ENCODE data around the gene KDF1.
A peak's percentile ranks its signal among the peaks of the same experiment; 100 is the strongest.

KDF1 gene

GRCh38 chr1:26976621-26977510 is 16.6 kb upstream of the KDF1 start:
- H3K9ac ChIP-seq: no peak overlapping the region
- no peaks in the 10 kb centered on the region for H3K36me3 ChIP-seq (ENCODE audit: control insufficient read depth, insufficient read depth, low read length)
- H2AFZ ChIP-seq: no peak overlapping the region
- H3K4me2 ChIP-seq (ENCODE audit: low read length): no peak overlapping the region
- no peaks in the 10 kb centered on the region for H3K79me2 ChIP-seq
- H3K27me3 ChIP-seq (ENCODE audit: control insufficient read depth, insufficient read depth, low read length): no peaks in the 10 kb centered on the region
- no peak for TF ChIP-seq CTCF (IDR thresholded peaks at IDR 0.05)
- H3K9me3 ChIP-seq (ENCODE audit: control insufficient read depth, low read length): no peaks in the 10 kb centered on the region
- peaks cover 15% of the 10 kb centered on the region for H3K4me1 ChIP-seq
- no peak overlapping the region for H3K4me3 ChIP-seq (ENCODE audit: low read depth, low read length)
- no peak overlapping the region for H3K27ac ChIP-seq

GRCh38 chr1:26972821-26973220 is 12.6 kb upstream of the KDF1 start:
- no peak overlapping the region for H3K4me2 ChIP-seq (ENCODE audit: low read length)
- peaks cover 16% of the 10 kb centered on the region for H3K4me1 ChIP-seq
- no peak overlapping the region for H3K4me3 ChIP-seq (ENCODE audit: low read depth, low read length)
- no peaks in the 10 kb centered on the region for H3K79me2 ChIP-seq
- H3K9me3 ChIP-seq (ENCODE audit: control insufficient read depth, low read length): no peaks in the 10 kb centered on the region
- no peaks in the 10 kb centered on the region for H3K36me3 ChIP-seq (ENCODE audit: control insufficient read depth, insufficient read depth, low read length)
- TF ChIP-seq CTCF (IDR thresholded peaks at IDR 0.05): no peak
- H3K9ac ChIP-seq: no peak overlapping the region
- H2AFZ ChIP-seq: no peak overlapping the region
- H3K27ac ChIP-seq: peak overlapping the region; percentile 67
- no peaks in the 10 kb centered on the region for H3K27me3 ChIP-seq (ENCODE audit: control insufficient read depth, insufficient read depth, low read length)

- H3K27me3 ChIP-seq (ENCODE audit: control insufficient read depth, insufficient read depth, low read length): no peaks in the 10 kb centered on the region
- H3K36me3 ChIP-seq (ENCODE audit: control insufficient read depth, insufficient read depth, low read length): no peaks in the 10 kb centered on the region
Observed at GRCh38 chr1:26972390-26972789, 12.1 kb upstream of the KDF1 start.

GRCh38 chr1:26971590-26971989 is 11.3 kb upstream of the KDF1 start:
- TF ChIP-seq CTCF (IDR thresholded peaks at IDR 0.05): no peak

More at GRCh38 chr1:26972390-26972789, 12.1 kb upstream of the KDF1 start:
- Histone ChIP-seq H3K9me3 (ENCODE audit: control insufficient read depth, low read length) (no peaks in the 10 kb centered on the region), H3K4me3 (ENCODE audit: low read depth, low read length) (no peak overlapping the region), H3K4me2 (ENCODE audit: low read length) (no peak overlapping the region), H3K4me1 (peaks cover 16% of the 10 kb centered on the region), H3K79me2 (no peaks in the 10 kb centered on the region), H2AFZ (peak overlapping the region; percentile 29), H3K27ac (peak overlapping the region; percentile 67), H3K9ac (no peak overlapping the region)
- no peak for TF ChIP-seq CTCF (IDR thresholded peaks at IDR 0.05)

GRCh38 chr1:26970810-26971209 is 10.5 kb upstream of the KDF1 start:
- H3K9ac ChIP-seq: no peak overlapping the region
- H2AFZ ChIP-seq: no peak overlapping the region
- TF ChIP-seq CTCF (IDR thresholded peaks at IDR 0.05): no peak
- no peaks in the 10 kb centered on the region for H3K9me3 ChIP-seq (ENCODE audit: control insufficient read depth, low read length)
- no peak overlapping the region for H3K4me2 ChIP-seq (ENCODE audit: low read length)
- H3K4me3 ChIP-seq (ENCODE audit: low read depth, low read length): no peak overlapping the region
- H3K4me1 ChIP-seq: peaks cover 16% of the 10 kb centered on the region
- no peaks in the 10 kb centered on the region for H3K36me3 ChIP-seq (ENCODE audit: control insufficient read depth, insufficient read depth, low read length)
- no peaks in the 10 kb centered on the region for H3K79me2 ChIP-seq
- H3K27ac ChIP-seq: no peak overlapping the region
- no peaks in the 10 kb centered on the region for H3K27me3 ChIP-seq (ENCODE audit: control insufficient read depth, insufficient read depth, low read length)

More at GRCh38 chr1:26971590-26971989, 11.3 kb upstream of the KDF1 start:
- H3K4me3 ChIP-seq (ENCODE audit: low read depth, low read length): no peak overlapping the region
- no peak overlapping the region for H3K4me2 ChIP-seq (ENCODE audit: low read length)
- peaks cover 16% of the 10 kb centered on the region for H3K4me1 ChIP-seq
- H3K27me3 ChIP-seq (ENCODE audit: control insufficient read depth, insufficient read depth, low read length): no peaks in the 10 kb centered on the region
- H3K27ac ChIP-seq: peak overlapping the region; percentile 67
- no peaks in the 10 kb centered on the region for H3K36me3 ChIP-seq (ENCODE audit: control insufficient read depth, insufficient read depth, low read length)
- no peaks in the 10 kb centered on the region for H3K79me2 ChIP-seq
- no peak overlapping the region for H2AFZ ChIP-seq
- no peaks in the 10 kb centered on the region for H3K9me3 ChIP-seq (ENCODE audit: control insufficient read depth, low read length)
- no peak overlapping the region for H3K9ac ChIP-seq
